DMS 273 treated with DMSO at 0.1 percent for 48 hours (cell line): ENCODE measurements around the gene PBX1.

Source experiments
- DNase-seq: peaks from one replicate; lab custom pipeline; 2025; lab: John Stamatoyannopoulos, UW

The PBX1 gene

GRCh38 chr1:164618202-164618564 is 59.2 kb downstream of the PBX1 start:
- no peak for DNase-seq

- DNase-seq = no peak
Measured at GRCh38 chr1:164619006-164619784, 60.2 kb downstream of the PBX1 start.

- DNase-seq = no peak
Measured at GRCh38 chr1:164622068-164622845, 63.3 kb downstream of the PBX1 start.

DNA sequence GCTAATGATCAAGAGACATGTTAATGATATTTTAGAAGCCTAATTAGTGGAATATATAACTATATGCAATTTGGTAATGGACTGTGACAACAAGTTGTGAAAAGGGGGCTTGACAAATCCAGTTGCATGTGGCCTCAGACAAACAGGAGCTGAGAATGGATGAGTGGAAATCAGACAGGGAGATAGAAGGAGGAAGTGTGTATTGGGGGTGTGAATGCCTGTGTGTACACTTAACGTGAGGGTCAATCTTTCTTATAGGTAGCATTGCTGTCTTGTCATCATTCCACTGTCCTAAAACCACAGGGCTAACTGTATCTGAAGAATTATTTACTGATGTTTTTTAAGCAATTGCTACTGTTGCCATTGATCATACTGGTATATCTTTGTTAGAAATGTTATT is 64.8 kb downstream of the PBX1 start:
- DNase-seq = no peak

DNA sequence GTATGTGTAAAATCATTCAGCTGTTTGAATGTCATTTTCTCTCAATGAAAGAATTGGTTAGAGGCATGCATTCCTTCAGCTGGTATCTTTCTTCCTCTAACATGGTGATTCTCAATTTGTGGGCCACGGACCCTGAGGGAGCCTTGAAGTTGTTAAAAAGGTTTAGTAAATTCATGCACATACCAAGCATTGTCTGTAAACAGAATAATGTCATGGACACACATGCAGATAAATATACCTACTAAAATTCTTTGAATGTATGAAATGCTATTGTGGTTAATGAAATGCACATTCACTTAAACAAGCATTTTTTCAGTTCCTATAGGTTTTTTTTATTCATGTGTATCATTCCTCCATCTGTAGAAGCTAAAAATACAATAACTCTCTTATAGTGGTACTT is 65.4 kb downstream of the PBX1 start:
- no peak for DNase-seq

GRCh38 chr1:164625004-164625617 is 66.1 kb downstream of the PBX1 start:
- no peak for DNase-seq

- DNase-seq = no peak
Measured at GRCh38 chr1:164628772-164629171, 69.8 kb downstream of the PBX1 start.

DNA sequence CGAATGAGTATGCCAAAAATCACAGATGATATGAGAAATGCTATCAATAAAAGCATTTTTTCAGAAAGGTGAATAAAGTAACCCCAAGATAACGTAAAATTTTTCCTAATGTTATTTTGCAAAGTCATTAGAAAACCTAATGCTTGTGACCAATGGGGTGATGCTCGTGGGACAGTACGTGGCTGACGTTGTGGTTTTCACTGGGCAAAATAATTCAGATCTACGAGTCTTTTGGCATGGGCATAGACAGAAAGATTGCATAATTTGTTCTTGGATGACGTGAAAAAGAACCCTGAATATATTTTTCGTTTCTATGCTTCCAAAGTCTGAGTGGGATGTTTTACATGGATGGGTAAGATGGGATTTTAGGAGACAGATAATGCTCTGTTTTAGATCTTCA is 71.0 kb downstream of the PBX1 start:
- no peak for DNase-seq

DNA sequence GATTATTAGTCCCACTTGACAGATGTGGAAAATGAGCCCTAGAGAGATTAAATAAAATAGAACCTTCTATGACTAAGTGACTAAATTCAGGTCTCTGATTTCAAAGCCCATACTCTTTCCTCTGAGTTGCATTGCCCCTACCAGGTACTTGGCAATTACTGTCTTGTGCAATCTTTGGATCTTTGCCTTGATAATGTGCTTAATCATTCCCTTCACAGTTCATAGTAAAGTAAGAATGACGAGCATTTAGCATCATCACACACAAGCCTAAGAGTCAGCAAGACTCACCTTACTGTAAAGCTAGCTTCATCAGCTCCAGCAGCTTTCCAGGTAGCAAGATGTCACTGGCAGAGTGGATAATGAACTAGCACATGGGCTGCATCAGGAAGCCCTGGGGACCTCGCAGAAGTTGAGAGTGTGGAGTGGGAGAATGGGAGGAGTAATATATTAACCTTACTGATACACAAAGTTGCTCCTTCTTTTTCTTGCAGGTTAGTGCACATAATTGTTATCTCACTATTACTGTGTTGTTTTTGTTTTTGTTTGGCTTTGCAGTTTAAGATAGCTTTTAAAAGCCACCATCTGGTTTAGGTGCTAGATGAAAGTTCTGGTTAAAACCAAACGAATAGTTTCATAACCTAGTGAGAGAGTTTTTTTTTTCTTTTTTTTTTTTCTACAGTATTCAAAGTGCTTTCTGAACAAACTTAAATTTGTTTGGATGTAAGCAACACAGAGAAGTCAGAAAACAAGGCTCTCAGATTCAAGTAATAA is 71.8 kb downstream of the PBX1 start:
- DNase-seq = no peak

GRCh38 chr1:164631751-164632150 is 72.8 kb downstream of the PBX1 start:
- DNase-seq = no peak

DNA sequence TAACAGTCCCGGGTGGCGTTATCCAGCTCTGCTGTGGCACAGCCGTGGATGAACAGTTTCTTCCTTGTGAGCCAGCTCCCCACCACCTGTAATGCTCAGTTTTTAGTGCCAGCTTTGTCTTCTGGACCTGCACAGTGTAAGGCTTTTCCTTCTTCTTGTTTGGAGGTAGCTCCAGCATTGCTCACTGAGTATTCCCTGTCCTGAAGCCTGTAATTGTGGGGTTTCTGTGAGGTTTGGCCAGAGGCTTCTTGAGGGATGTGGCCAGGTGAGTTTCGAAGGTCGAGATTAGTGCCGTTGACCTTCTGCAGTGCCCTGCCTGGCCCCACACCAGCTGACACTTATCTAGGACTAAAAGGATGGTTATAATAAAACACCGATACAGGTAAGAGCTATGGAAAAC is 75.0 kb downstream of the PBX1 start:
- DNase-seq = no peak

GRCh38 chr1:164635059-164635802 is 76.2 kb downstream of the PBX1 start:
- no peak for DNase-seq

DNA sequence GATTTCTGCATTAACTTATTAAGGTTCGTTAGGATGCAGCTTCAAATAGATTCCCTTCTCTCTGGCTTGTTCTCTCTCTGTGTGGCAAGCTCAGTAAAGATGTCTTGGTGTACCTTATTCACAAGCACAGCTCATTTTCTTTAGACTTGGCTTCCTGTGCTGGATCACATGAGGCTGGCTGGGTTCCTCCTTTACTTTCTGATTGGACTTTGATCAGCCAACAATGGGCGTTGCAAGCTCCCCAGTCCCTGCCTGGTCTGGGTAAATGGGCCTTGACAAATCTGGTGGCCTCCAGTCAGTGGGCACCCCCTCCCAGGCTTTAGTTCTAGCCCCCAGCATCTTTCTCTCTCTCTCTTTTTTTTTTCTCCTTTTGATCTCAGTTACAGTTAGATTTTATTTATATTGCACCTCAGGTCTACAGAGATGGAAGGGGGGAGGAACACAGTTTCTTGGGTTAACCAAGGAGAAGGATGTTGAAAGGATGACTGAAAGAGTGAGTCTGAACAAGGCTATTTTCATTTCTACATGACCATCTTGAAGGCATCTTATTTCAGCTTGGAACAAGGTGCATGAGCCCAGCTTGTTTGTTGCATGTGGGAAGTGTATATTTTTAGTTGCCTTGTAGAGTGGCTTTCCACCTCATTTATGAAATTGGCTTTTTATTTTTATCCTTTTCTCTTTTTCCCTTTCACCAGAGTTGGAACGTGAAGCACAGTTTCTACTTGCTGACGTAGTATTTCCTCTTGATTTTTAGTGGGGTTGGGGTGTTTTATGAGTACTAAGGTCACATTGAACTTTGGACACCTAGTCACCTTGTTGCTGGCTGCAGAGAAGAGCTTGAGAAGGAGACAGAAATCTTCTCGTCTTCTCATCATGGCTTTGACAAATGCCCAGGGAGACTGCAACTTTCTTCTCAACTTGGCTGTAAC is 77.1 kb downstream of the PBX1 start:
- DNase-seq = no peak

GRCh38 chr1:164636757-164637156 is 77.8 kb downstream of the PBX1 start:
- no peak for DNase-seq

- DNase-seq = no peak
Measured at GRCh38 chr1:164637461-164638375, 78.7 kb downstream of the PBX1 start.

DNA sequence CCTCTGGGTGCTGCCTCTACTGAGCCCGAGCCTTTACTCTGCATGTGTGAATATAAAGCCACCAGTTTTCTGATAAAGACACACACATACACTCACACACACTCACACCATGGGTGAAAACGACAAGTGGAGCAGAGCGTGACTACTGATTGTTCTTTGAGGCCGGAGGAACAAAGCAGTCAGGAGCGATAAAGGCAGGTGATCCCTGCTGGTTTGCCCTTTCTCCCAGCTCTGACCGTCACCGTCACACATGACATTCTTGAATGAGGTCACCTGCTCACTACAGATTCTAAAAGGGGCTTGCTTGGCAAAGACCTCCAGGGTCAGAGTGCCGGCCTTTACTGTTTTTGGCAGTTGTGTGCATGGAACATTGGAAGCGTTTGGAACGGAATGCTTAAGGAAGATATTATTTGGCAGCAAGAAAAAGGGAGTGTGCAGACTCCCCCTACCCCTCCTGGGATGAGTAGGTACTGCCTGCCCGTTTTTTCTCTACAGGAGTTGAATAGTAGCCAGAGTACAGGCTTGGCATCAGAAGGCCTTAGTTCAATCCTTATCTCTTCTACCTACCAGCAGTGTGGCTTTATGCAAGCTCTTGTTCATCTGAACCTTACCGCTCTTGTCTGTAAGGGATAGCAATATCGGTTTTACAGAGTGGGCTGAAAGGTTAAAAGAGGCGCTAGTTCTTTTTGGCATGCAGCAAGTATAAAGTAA is 79.7 kb downstream of the PBX1 start:
- DNase-seq = no peak

GRCh38 chr1:164640686-164641352 is 81.8 kb downstream of the PBX1 start:
- DNase-seq = no peak

DNA sequence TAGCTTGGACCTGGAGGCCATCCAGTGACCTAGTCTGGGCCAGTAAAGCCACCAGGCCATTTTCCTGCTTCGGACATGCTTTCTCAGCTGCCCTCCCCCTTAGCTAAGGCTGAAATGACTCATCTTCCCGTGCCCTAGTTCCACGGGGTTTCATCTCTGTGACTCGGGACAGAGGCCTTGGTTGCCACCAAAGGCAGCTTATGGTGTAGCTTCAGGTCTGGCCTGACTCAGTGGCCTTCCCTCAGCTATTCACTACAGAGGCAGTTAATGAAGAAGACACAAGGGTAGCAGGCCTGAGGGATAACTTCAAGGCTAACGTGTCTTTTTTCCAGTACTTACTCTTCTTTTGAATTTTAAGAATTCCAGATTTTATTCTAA is 82.4 kb downstream of the PBX1 start:
- DNase-seq = no peak
